Hair follicle dermal papilla cell (primary cell): ENCODE results near the gene YAF2. TPM values are rescaled to one million over a fixed set of nuclear protein-coding genes. Genes with fewer than 3 reads are reported as not detected.

ENCODE experiments used
- total RNA-seq: library from RNA; depleted of rRNA; stranded (reverse); fragments of >200 nt; gene quantifications from 2 replicates; pipeline ENCODE4 v1.2.3, GENCODE V29; 2012

The YAF2 gene
- total RNA-seq = 15.3 and 20.9 TPM in 2 replicates

GRCh38 chr12:42238240-42239140 lies at the start of gene YAF2:
Gene YAF2, minus strand, starts transcription at chr12:42238248. Its CDS starts 68 bp downstream, at chr12:42238180.

DNA sequence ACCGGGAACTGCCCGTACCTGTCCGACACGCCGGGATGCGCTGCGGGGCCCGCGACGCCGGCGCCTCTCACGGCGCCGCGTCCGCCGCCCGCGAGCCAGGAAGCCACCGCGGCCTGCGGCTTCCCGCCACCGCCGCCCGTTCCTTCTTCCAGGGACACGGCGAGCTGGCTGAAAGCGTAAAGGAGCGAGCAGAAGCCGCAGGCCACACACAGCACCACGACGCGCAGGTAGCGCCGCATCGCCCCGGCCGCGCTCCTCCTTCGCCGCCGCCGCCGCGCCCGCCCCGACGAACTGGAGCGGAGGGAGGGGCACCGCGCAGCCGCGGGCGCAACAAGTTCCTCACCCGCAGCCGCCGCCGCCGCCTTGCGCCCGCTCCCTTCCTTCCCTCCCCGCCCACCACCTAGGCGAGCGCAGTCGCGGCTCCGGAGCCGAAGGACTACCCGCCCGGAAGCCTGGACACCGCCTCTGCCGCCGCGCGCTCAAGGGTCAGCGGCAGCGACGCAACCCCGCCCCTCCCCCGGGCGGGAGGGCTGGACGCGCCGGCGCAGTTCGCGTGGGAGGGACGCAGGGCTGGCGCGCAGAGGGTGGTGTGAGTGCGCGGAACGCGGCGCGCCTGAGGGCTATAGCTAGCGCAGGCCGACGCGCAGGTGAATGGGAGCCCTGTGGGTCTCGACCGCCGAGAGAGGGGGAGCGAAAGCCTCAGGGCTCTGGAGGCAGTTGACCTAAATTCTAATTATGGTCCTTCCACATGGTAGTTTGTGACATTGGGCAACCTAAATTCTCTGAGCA lies 93.4 kb downstream of the YAF2 start, which contains the start of gene GXYLT1:
Gene GXYLT1, minus strand, starts transcription at position 467 of the 789 bp plus-strand sequence. Its CDS starts 228 bp downstream, at position 239.

Other genes with a start within 250 kb of the YAF2 start
- 9.2 TPM in 2 replicates for gene GXYLT1, start 93.4 kb downstream of the YAF2 start, total RNA-seq
- 19.6 and 29.4 TPM in 2 replicates for gene ZCRB1, start 87.8 kb upstream of the YAF2 start, total RNA-seq
- 51.1 and 63.5 TPM in 2 replicates for gene PPHLN1, start 87.9 kb upstream of the YAF2 start, total RNA-seq